ENCODE results near the gene RPL29. TPM values are rescaled to one million over a fixed set of nuclear protein-coding genes. Genes with fewer than 3 reads are reported as not detected.

Gene RPL29
- total RNA-seq, 1 donor from 2014 or later, result 1,237 TPM

DNA sequence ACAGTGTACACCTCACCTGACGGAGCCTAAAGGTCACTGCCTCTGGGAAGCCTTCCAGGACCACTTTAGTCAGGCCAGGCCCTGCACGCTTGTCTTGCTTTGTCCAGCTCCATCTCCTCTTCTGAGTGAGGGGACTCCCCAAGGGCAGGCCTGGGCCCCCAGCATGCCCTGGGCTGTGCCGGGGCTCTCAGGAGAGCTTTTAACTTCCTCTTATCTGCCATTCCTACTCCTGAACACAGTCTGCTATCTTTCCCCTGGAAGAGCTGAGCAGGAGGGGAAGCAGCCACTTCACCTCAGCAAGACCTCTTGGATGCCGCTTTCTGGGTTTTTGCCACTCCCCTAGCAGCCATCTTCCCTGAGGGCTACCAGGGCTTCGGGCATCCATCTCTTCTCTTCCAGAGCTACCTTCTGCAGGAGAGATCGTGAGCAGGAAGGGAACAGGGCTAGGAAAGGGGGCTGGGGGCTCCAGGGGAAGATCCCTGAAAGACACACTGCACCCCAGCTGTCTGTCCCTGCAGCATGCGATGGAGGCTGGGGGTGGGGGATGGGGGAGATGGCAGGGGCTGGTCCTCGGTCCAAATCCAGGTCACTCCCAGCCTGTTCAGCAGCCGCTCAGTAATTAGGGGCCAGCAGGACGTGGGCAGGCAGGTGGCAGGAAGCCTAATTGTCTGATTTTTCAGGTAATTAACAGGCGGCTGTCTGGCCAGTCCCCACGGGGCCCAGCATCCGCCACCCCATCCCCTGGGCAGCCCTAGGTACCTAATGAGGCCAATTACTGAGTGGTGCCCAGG, 19.9 kb upstream of the RPL29 start:
- H3K36me3 Mint-ChIP-seq, result no peaks in the 10 kb centered on the region
- TF ChIP-seq, protein P1, sequence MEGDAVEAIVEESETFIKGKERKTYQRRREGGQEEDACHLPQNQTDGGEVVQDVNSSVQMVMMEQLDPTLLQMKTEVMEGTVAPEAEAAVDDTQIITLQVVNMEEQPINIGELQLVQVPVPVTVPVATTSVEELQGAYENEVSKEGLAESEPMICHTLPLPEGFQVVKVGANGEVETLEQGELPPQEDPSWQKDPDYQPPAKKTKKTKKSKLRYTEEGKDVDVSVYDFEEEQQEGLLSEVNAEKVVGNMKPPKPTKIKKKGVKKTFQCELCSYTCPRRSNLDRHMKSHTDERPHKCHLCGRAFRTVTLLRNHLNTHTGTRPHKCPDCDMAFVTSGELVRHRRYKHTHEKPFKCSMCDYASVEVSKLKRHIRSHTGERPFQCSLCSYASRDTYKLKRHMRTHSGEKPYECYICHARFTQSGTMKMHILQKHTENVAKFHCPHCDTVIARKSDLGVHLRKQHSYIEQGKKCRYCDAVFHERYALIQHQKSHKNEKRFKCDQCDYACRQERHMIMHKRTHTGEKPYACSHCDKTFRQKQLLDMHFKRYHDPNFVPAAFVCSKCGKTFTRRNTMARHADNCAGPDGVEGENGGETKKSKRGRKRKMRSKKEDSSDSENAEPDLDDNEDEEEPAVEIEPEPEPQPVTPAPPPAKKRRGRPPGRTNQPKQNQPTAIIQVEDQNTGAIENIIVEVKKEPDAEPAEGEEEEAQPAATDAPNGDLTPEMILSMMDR (IDR thresholded peaks at IDR 0.05; ENCODE audit: unreplicated experiment), result no peak
- no peaks in the 10 kb centered on the region for H3K9me3 Mint-ChIP-seq
- H3K27me3 Mint-ChIP-seq (ENCODE audit: low read depth), result no peaks in the 10 kb centered on the region
- peaks cover 8% of the 10 kb centered on the region for H3K4me1 Mint-ChIP-seq
- peak overlapping the region; percentile 49 for H3K27ac Mint-ChIP-seq
- no peak overlapping the region for H3K4me3 Mint-ChIP-seq
- DNase-seq (ENCODE audit: low spot score in 2 of 2, unreplicated experiment in 2 of 2), result no peak

DNA sequence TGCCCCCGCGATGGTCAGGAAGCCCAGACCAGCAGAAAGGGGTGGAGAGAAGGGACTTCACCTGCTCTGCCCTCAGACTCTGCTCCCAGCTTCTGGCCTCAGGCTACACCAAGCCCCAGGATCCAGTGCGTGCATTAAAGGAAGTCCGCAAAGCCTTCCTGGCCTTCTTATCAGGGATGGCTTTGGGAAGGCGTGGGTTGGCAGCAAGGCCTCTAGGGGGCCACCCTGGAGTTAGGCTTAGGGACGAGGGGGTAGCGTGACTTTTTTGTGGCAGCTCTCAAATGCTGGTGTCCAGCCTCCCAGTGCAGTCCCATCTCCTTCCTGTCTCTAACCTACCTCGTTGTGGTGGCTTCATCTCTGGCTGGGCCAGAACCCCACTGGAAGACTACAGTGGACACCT, 18.9 kb upstream of the RPL29 start:
- no peaks in the 10 kb centered on the region for H3K27me3 Mint-ChIP-seq (ENCODE audit: low read depth)

DNA sequence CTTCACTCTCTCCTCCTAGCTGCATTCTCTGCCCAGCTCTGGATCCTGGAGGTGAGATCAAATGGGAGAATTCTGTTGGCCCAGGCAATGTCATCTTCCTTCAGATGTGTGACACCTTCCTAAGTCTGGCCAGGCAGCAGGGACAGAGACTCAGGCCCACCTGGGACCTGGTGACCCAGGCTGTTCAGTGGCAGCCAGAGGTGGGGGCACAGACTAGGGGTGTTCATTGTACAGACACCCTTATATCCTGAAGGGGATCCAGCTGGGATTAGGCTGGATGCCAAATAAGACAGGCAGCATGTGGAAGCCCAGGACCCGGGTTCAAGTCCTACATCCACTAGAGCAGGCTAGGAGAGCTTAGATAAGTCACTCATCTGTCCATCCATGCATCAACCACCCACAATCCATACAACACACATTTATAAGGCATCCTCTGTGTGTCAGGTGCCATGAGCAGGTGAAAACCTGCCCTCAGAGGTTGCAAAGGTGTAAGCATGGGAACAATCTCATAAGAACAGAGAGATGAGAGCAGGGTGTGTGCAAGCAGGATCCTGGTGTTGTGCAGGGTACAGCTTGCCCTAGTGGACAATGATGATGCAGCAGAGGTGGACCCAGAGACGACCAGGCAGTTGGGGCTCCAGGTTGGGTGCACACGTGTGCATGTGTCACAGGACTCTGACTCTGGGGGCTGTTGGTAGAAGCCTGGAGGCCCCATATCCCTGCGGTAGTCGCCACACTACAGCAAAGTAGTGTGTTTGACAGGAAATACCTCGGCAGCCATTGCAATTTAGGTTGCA, 18.3 kb upstream of the RPL29 start:
- Mint-ChIP-seq H3K4me3 (no peak overlapping the region), H3K9me3 (no peaks in the 10 kb centered on the region), H3K27ac (no peak overlapping the region), H3K4me1 (peaks cover 4% of the 10 kb centered on the region), H3K36me3 (no peaks in the 10 kb centered on the region), H3K27me3 (ENCODE audit: low read depth) (no peaks in the 10 kb centered on the region)
- DNase-seq (ENCODE audit: low spot score in 2 of 2, unreplicated experiment in 2 of 2), result no peak
- TF ChIP-seq, protein P1 (IDR thresholded peaks at IDR 0.05; ENCODE audit: unreplicated experiment), result no peak

More for the DNA sequence above, 18.9 kb upstream of the RPL29 start:
- H3K27ac Mint-ChIP-seq, result no peak overlapping the region
- H3K4me3 Mint-ChIP-seq, result no peak overlapping the region
- H3K9me3 Mint-ChIP-seq, result no peaks in the 10 kb centered on the region
- DNase-seq (ENCODE audit: low spot score in 2 of 2, unreplicated experiment in 2 of 2), result no peak
- no peaks in the 10 kb centered on the region for H3K36me3 Mint-ChIP-seq
- peaks cover 8% of the 10 kb centered on the region for H3K4me1 Mint-ChIP-seq
- TF ChIP-seq, protein P1 (IDR thresholded peaks at IDR 0.05; ENCODE audit: unreplicated experiment), result no peak

DNA sequence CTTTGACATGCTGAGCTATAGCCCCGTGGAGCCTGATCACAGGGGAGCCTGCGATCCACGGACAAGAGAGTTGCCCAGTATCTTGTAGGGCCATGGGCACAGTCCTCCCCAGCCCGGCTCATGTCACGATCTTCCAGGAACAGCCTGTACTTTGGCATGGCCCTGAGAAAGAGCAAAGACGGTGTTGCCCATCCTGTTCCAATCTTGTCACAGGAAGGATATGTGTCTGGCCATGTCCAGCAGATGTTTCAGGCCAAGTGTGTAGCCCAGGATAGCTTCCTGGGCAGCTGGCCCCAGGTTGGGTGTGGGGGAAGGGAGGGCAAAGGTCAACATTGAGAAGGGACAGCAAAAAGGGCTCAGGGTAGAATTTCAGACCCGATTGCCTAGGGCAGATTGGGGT, 17.0 kb upstream of the RPL29 start:
- Mint-ChIP-seq H3K27ac (no peak overlapping the region), H3K4me1 (peaks cover 4% of the 10 kb centered on the region), H3K36me3 (no peaks in the 10 kb centered on the region), H3K9me3 (no peaks in the 10 kb centered on the region), H3K4me3 (no peak overlapping the region), H3K27me3 (ENCODE audit: low read depth) (no peaks in the 10 kb centered on the region)
- no peak for DNase-seq (ENCODE audit: low spot score in 2 of 2, unreplicated experiment in 2 of 2)
- TF ChIP-seq, protein P1 (IDR thresholded peaks at IDR 0.05; ENCODE audit: unreplicated experiment), result no peak

DNA sequence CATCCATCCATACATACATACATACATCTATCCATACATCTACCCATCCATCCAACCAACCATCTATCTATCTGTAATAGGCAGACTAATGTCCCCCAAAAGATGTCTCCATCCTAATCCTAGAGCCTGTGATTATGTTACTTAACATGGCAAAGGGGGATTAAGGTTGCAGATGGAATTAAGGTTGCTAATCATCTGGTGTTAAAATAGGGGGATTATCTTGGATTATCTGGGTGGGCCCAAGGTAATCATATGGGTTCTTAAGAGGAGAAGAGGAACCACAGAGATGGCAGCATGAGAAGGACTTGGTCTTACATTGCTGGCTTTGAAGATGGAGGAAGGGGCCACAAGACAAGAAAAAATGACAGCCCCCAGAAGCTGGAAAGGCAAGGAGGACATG, 14.7 kb upstream of the RPL29 start:
- Mint-ChIP-seq H3K27ac (no peak overlapping the region), H3K36me3 (no peaks in the 10 kb centered on the region), H3K27me3 (ENCODE audit: low read depth) (no peaks in the 10 kb centered on the region), H3K9me3 (no peaks in the 10 kb centered on the region), H3K4me3 (no peak overlapping the region), H3K4me1 (peaks cover 18% of the 10 kb centered on the region)
- TF ChIP-seq, protein P1 (IDR thresholded peaks at IDR 0.05; ENCODE audit: unreplicated experiment), result no peak
- no peak for DNase-seq (ENCODE audit: low spot score in 2 of 2, unreplicated experiment in 2 of 2)

Measured in mesothelial cell of epicardium (in vitro differentiated cells).